SU-DHL-6 (cell line): ENCODE measurements around the gene APOB.

Experiments
- H2AFZ ChIP-seq: fragments of 200-600 bp; sonication (generic); 2 replicates; pipeline ENCODE4 v1.6.1; 2014; ENCODE audit warnings: low read depth, mild to moderate bottlenecking, moderate library complexity, mixed read lengths, antibody characterized with exemption, low read length; ENCODE audit not compliant: severe bottlenecking
- H3F3A ChIP-seq: fragments of 200-600 bp; shearing (Covaris generic); 2 replicates; pipeline ENCODE4 v1.6.0; 2016; ENCODE audit warnings: antibody characterized with exemption, mild to moderate bottlenecking; ENCODE audit not compliant: insufficient read depth
- H3K27ac ChIP-seq: fragments of 200-600 bp; sonication (generic); 2 replicates; pipeline ENCODE4 v1.5.1; 2016; ENCODE audit warnings: low read depth, mild to moderate bottlenecking, low read length, moderate library complexity, mixed read lengths
- H3K27me3 ChIP-seq: fragments of 200-600 bp; sonication (generic), shearing (Covaris generic); 2 replicates; pipeline ENCODE4 v1.6.0; 2014; ENCODE audit warnings: mild to moderate bottlenecking, low read length
- H3K36me3 ChIP-seq: fragments of 200-600 bp; sonication (generic); 2 replicates; pipeline ENCODE4 v1.6.1; 2014; ENCODE audit warnings: mild to moderate bottlenecking, low read length, mixed read lengths
- H3K4me2 ChIP-seq: fragments of 300-600, 200-600 bp; shearing (Covaris generic), sonication (generic); 2 replicates; pipeline ENCODE4 v1.6.0; 2014; ENCODE audit warnings: low read length, low read depth, mild to moderate bottlenecking; ENCODE audit not compliant: poor library complexity, severe bottlenecking
- H3K4me3 ChIP-seq: fragments of 200-600 bp; sonication (generic); 2 replicates; pipeline ENCODE4 v1.5.1; 2014; ENCODE audit warnings: antibody characterized with exemption, low read length, mild to moderate bottlenecking, mixed read lengths; ENCODE audit not compliant: insufficient read depth, poor library complexity, severe bottlenecking
- H3K79me2 ChIP-seq: fragments of 200-600 bp; sonication (generic); 2 replicates; pipeline ENCODE4 v1.6.1; 2014; ENCODE audit warnings: mild to moderate bottlenecking, low read length, moderate library complexity; ENCODE audit not compliant: insufficient read depth
- H3K9ac ChIP-seq: fragments of 200-600 bp; sonication (generic); 2 replicates; pipeline ENCODE4 v1.7.0; 2014; ENCODE audit warnings: mild to moderate bottlenecking, low read length
- H3K9me2 ChIP-seq: fragments of 200-600 bp; sonication (generic); replicated peaks from 2 replicates; pipeline ENCODE4 v1.6.1; 2014; ENCODE audit warnings: low read length; ENCODE audit not compliant: insufficient read depth
- H3K9me3 ChIP-seq: fragments of 200-600 bp; sonication (generic); 2 replicates; pipeline ENCODE4 v1.6.1; 2014; ENCODE audit warnings: low read length, mixed read lengths; ENCODE audit not compliant: insufficient read depth
- H4K20me1 ChIP-seq: fragments of 200-600 bp; sonication (generic); 2 replicates; pipeline ENCODE4 v1.6.1; 2014; ENCODE audit warnings: low read depth, mild to moderate bottlenecking, antibody characterized with exemption, low read length, moderate library complexity, mixed read lengths
- CTCF ChIP-seq: fragments of 200-600 bp; sonication (generic); IDR thresholded peaks from one replicate; pipeline ENCODE4 v1.5.1; 2017; ENCODE audit warnings: antibody characterized with exemption, mild to moderate bottlenecking, low read length, moderate library complexity; ENCODE audit not compliant: insufficient read depth, poor library complexity, severe bottlenecking
- EZH2phosphoT487 ChIP-seq: fragments of 200-600 bp; sonication (generic), shearing (Covaris generic); conservative IDR thresholded peaks from 2 replicates; pipeline ENCODE4 v1.6.1; 2018; ENCODE audit warnings: mild to moderate bottlenecking, antibody characterized with exemption, low read length, moderate library complexity, mixed read lengths

Gene APOB

GRCh38 chr2:21052044-21052443, 8.2 kb upstream of the APOB start:
- H3K9me2 ChIP-seq = no peaks in the 10 kb centered on the region
- TF ChIP-seq EZH2phosphoT487 (no peak), CTCF (no peak)
- no peaks in the 10 kb centered on the region for H3K9me3 ChIP-seq
- no peaks in the 10 kb centered on the region for H3K27me3 ChIP-seq
- H3K79me2 ChIP-seq = no peaks in the 10 kb centered on the region
- H3K4me2 ChIP-seq = no peak overlapping the region
- H3K9ac ChIP-seq = no peak overlapping the region
- no peak overlapping the region for H3K27ac ChIP-seq
- H2AFZ ChIP-seq = no peak overlapping the region
- H4K20me1 ChIP-seq = no peaks in the 10 kb centered on the region
- no peaks in the 10 kb centered on the region for H3F3A ChIP-seq
- H3K36me3 ChIP-seq = no peaks in the 10 kb centered on the region
- no peak overlapping the region for H3K4me3 ChIP-seq

- no peaks in the 10 kb centered on the region for H3K36me3 ChIP-seq
These were observed 6.3 kb upstream of the APOB start for GRCh38 chr2:21050164-21050563.

GRCh38 chr2:21047141-21048009, 3.5 kb upstream of the APOB start:
- H3K4me3 ChIP-seq = no peak overlapping the region
- no peaks in the 10 kb centered on the region for H3K9me2 ChIP-seq
- no peaks in the 10 kb centered on the region for H3F3A ChIP-seq
- no peak for TF ChIP-seq CTCF
- TF ChIP-seq EZH2phosphoT487 = no peak
- H3K27me3 ChIP-seq = no peaks in the 10 kb centered on the region
- H3K9ac ChIP-seq = no peak overlapping the region
- no peak overlapping the region for H3K27ac ChIP-seq
- no peaks in the 10 kb centered on the region for H4K20me1 ChIP-seq
- no peaks in the 10 kb centered on the region for H3K36me3 ChIP-seq
- H3K4me2 ChIP-seq = no peak overlapping the region
- no peaks in the 10 kb centered on the region for H3K9me3 ChIP-seq
- H2AFZ ChIP-seq = no peak overlapping the region
- H3K79me2 ChIP-seq = no peaks in the 10 kb centered on the region

More at GRCh38 chr2:21050164-21050563, 6.3 kb upstream of the APOB start:
- no peak overlapping the region for H3K4me3 ChIP-seq
- H3K9ac ChIP-seq = no peak overlapping the region
- H2AFZ ChIP-seq = no peak overlapping the region
- no peak for TF ChIP-seq CTCF
- no peak for TF ChIP-seq EZH2phosphoT487
- H3K4me2 ChIP-seq = no peak overlapping the region
- H3K9me3 ChIP-seq = no peaks in the 10 kb centered on the region
- no peaks in the 10 kb centered on the region for H3K79me2 ChIP-seq
- no peaks in the 10 kb centered on the region for H3K27me3 ChIP-seq
- H3K9me2 ChIP-seq = no peaks in the 10 kb centered on the region
- no peaks in the 10 kb centered on the region for H4K20me1 ChIP-seq
- H3K27ac ChIP-seq = no peak overlapping the region
- no peaks in the 10 kb centered on the region for H3F3A ChIP-seq
